Measurements from ENCODE around the gene TACC3. TPM values are rescaled to one million over a fixed set of nuclear protein-coding genes. Genes with fewer than 3 reads are reported as not detected.

TACC3 gene
- total RNA-seq, 1 donor from 2014 or later = 42.2 TPM

GRCh38 chr4:1759170-1759817 lies 38.0 kb downstream of the TACC3 start:
- H3K27ac Mint-ChIP-seq (ENCODE audit: unreplicated experiment) = no peak overlapping the region

GRCh38 chr4:1759818-1760223 lies 38.5 kb downstream of the TACC3 start:
- no peak overlapping the region for H3K4me3 Mint-ChIP-seq (ENCODE audit: unreplicated experiment)
- peaks cover 8% of the 10 kb centered on the region for H3K27me3 Mint-ChIP-seq (ENCODE audit: unreplicated experiment)
- no peaks in the 10 kb centered on the region for H3K4me1 Mint-ChIP-seq (ENCODE audit: unreplicated experiment)
- no peak for TF ChIP-seq CTCF (IDR thresholded peaks at IDR 0.05; ENCODE audit: unreplicated experiment)
- no peak overlapping the region for H3K27ac Mint-ChIP-seq (ENCODE audit: unreplicated experiment)
- no peaks in the 10 kb centered on the region for H3K36me3 Mint-ChIP-seq (ENCODE audit: low read depth, unreplicated experiment)
- H3K9me3 Mint-ChIP-seq (ENCODE audit: unreplicated experiment) = no peaks in the 10 kb centered on the region
- DNase-seq (ENCODE audit: low spot score) = no peak

More at GRCh38 chr4:1759170-1759817, 38.0 kb downstream of the TACC3 start:
- H3K27me3 Mint-ChIP-seq (ENCODE audit: unreplicated experiment) = peaks cover 8% of the 10 kb centered on the region
- TF ChIP-seq CTCF (IDR thresholded peaks at IDR 0.05; ENCODE audit: unreplicated experiment) = no peak
- no peaks in the 10 kb centered on the region for H3K9me3 Mint-ChIP-seq (ENCODE audit: unreplicated experiment)
- no peaks in the 10 kb centered on the region for H3K36me3 Mint-ChIP-seq (ENCODE audit: low read depth, unreplicated experiment)
- H3K4me3 Mint-ChIP-seq (ENCODE audit: unreplicated experiment) = no peak overlapping the region
- DNase-seq (ENCODE audit: low spot score) = no peak
- no peaks in the 10 kb centered on the region for H3K4me1 Mint-ChIP-seq (ENCODE audit: unreplicated experiment)

- H3K27ac Mint-ChIP-seq (ENCODE audit: unreplicated experiment) = no peak overlapping the region
- no peaks in the 10 kb centered on the region for H3K36me3 Mint-ChIP-seq (ENCODE audit: low read depth, unreplicated experiment)
- H3K4me1 Mint-ChIP-seq (ENCODE audit: unreplicated experiment) = no peaks in the 10 kb centered on the region
- no peak overlapping the region for H3K4me3 Mint-ChIP-seq (ENCODE audit: unreplicated experiment)
- no peaks in the 10 kb centered on the region for H3K9me3 Mint-ChIP-seq (ENCODE audit: unreplicated experiment)
- TF ChIP-seq CTCF (IDR thresholded peaks at IDR 0.05; ENCODE audit: unreplicated experiment) = no peak
- no peak for DNase-seq (ENCODE audit: low spot score)
- peaks cover 8% of the 10 kb centered on the region for H3K27me3 Mint-ChIP-seq (ENCODE audit: unreplicated experiment)
Observed at GRCh38 chr4:1760521-1761071, 39.3 kb downstream of the TACC3 start.

GRCh38 chr4:1761130-1761689 lies 39.9 kb downstream of the TACC3 start:
- no peak for TF ChIP-seq CTCF (IDR thresholded peaks at IDR 0.05; ENCODE audit: unreplicated experiment)
- Mint-ChIP-seq H3K4me3 (ENCODE audit: unreplicated experiment) (no peak overlapping the region), H3K9me3 (ENCODE audit: unreplicated experiment) (no peaks in the 10 kb centered on the region), H3K36me3 (ENCODE audit: low read depth, unreplicated experiment) (no peaks in the 10 kb centered on the region), H3K27me3 (ENCODE audit: unreplicated experiment) (peaks cover 8% of the 10 kb centered on the region), H3K4me1 (ENCODE audit: unreplicated experiment) (no peaks in the 10 kb centered on the region), H3K27ac (ENCODE audit: unreplicated experiment) (no peak overlapping the region)
- no peak for DNase-seq (ENCODE audit: low spot score)
